HUDEP-2 (cell line): ENCODE results near the gene GPR75.

ENCODE experiments used
- DNase-seq, 76 experiments: peaks; one replicate each; lab custom pipeline; 2025; ENCODE audit not compliant: unreplicated experiment in 76 of 76; lab: John Stamatoyannopoulos, UW

Gene GPR75

GRCh38 chr2:53859206-53860181 is at the start of gene GPR75:
TSS of gene GPR75 (minus strand) at chr2:53859967. CDS start at chr2:53854756, 5,211 bp downstream.
- DNase-seq, result no peak

GRCh38 chr2:53907582-53907981 is 47.8 kb upstream of the GPR75 start:
- DNase-seq, result no peak

GRCh38 chr2:53905396-53905795 is 45.6 kb upstream of the GPR75 start:
- DNase-seq, result no peak

- DNase-seq, result no peak
These were observed 43.2 kb upstream of the GPR75 start for GRCh38 chr2:53903011-53903410.

DNA sequence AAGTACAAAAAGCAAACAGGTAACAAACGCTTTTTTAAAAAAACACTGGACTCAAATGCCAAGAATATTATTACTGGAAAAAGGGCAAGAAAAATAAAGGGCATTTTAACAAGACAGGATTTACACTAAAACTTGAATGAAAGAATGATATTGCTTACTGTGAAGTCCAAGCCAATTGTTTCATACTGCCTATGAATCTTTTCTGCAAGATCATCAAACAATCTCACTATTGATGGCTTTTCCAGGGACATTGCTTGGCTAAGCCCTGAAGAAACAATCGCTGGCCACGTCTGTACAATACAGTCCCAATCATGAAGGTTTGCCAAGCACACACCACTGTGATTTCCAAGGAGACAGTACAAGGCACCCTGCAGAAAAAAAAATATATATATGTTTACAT is 41.4 kb upstream of the GPR75 start:
- DNase-seq, result no peak

DNA sequence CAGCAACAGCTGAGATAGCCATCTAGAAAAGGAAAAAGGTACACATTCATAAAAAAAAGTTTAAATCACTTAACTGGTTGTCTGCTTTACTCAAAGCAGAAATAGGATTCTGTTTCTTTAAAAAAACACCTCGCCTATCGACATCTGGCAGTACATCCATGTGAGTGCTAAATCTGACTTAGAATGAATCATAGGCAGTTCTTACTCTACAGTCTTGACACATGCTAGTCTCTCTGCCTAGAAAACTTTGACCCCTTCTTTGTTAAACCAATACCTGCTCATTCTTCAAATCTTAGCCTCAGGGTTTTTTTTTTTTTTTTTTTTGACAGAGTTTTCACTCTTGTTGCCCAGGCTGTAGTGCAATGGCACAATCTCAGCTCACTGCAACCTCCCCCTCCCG is 37.1 kb upstream of the GPR75 start:
- no peak for DNase-seq

- DNase-seq, result no peak
These were observed 26.9 kb upstream of the GPR75 start for GRCh38 chr2:53886406-53887280.

DNA sequence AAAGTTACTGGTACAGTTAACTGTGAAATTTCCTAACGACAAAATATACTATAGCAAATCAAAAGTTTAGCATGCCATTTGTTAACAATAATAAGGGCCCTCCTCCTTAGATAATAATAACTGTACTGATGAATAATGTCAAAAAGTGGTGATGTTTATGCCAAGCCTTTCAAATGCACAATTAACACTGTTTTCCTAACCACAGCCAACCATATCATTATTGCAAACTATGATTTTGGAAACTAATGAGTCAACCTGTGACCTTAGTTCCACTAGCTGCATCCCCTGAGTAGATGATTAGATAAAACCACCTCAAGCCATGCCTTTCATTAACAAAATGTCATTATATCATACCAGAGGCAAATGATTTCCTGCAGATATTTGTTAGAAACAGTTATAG is 25.1 kb upstream of the GPR75 start:
- no peak for DNase-seq

DNA sequence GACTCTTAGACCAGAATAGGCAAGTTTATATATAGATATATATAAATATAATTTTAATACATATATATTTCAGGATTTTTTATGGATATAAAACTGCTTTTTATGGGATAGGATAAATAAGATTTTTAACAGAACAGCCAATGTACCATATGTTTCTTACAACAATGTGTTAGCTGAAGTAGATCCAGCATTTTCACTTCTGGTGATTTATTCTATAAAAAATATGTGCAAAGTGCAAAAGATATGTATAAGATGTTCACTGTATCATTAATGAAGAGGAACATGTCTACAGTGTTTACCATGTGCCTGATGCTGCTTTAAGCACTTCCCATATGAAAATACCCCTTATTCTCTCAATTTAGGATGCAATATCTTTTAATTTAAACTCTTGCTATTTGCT is 22.2 kb upstream of the GPR75 start:
- no peak for DNase-seq

- DNase-seq, result no peak
These were observed 21.6 kb upstream of the GPR75 start for GRCh38 chr2:53881360-53881759.

GRCh38 chr2:53880756-53881155 is 21.0 kb upstream of the GPR75 start:
- no peak for DNase-seq

DNA sequence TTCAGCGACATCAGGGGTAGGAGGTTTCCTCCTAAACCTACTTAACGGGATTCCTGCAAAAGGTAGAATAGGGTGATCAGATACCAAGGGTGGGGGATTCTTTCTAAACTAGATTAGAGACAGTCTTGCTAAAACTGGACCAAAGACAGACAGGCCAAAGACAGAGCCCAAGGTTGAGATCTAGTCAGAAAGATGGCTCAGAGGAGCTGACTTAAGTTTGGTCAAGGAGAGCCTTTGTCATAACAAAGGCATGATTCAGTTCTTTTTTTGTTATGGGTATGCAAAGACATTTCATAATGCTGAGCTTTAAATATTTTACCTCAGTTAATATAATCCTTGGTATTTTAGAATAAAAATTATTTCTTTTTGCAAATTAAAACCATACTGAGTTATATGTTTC is 17.8 kb upstream of the GPR75 start:
- DNase-seq, result no peak

DNA sequence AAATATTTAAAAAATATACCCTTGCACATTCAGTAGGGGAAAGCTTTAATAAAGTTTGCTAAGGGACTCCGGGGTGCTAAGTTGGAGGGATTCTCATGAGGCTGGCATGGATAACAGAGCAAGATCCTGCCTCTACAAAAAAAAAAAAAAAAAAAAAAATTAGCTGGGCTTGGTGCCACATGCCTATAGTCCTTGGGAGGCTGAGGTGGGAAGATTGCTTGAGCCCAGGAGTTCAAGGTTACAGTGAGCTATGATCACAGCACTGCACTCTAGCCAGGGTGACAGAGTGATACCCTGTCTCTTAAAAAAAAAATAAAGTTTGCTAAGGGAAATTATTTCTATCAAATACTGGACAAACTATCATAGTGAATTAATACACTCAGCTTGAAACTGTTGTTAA is 17.3 kb upstream of the GPR75 start:
- no peak for DNase-seq

GRCh38 chr2:53874401-53874950 is 14.7 kb upstream of the GPR75 start:
- DNase-seq, result no peak

GRCh38 chr2:53867773-53868172 is 8.0 kb upstream of the GPR75 start:
- no peak for DNase-seq

DNA sequence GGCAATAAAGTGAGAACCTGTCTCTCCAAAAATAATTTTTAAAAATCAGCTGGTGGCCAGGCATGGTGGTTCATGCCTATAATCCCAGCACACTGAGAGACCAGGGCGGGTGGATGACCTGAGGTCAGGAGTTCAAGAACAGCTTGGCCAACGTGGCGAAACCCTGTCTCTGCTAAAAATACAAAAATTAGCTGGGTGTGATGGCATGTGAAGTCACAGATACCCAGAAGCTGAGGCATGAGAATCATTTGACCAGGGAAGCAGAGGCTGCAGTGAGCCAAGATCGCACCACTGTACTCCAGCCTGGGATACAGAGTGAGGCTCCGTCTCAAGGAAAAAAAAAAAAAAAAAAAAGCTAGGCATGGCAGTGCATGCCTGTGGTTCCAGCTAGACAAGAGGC is 7.4 kb upstream of the GPR75 start:
- DNase-seq, result no peak

DNA sequence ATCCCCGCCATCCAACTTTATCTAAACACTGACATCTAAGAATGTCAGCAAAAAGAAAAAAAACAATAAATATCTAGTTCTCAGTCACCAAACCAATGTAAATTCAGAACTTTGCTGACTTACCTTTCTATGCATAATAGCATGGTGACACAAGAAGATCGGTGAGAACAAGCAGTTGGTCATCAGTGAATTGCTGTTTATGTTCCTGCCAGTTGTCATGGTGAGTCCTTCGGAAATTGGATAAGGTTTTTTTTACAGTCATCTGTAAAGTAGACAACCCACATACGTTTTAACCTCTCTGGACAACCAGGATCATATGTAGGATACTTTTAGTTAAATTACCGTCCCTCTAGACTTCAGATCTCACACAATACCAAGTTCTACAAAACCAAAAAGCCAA is 6.2 kb upstream of the GPR75 start:
- DNase-seq, result no peak

DNA sequence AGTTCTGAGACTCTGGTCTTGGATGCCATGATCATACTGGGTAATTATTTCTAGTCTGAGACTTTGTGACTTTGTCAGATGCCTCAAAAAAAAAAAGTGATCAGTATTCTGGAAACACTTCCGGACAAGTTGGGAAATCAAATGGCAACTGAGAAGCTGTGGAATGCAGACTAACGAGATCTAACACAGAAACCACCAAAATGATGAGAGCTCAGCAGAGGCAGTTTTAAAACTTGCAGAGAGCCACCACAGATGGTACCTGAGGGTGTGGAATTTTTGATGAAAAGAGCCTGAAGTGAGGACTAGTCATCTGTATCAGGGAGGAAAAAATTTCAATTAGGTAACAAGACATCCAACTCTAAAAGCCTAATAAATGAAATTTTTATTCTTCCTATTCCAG is 5.5 kb upstream of the GPR75 start:
- DNase-seq, result no peak

DNA sequence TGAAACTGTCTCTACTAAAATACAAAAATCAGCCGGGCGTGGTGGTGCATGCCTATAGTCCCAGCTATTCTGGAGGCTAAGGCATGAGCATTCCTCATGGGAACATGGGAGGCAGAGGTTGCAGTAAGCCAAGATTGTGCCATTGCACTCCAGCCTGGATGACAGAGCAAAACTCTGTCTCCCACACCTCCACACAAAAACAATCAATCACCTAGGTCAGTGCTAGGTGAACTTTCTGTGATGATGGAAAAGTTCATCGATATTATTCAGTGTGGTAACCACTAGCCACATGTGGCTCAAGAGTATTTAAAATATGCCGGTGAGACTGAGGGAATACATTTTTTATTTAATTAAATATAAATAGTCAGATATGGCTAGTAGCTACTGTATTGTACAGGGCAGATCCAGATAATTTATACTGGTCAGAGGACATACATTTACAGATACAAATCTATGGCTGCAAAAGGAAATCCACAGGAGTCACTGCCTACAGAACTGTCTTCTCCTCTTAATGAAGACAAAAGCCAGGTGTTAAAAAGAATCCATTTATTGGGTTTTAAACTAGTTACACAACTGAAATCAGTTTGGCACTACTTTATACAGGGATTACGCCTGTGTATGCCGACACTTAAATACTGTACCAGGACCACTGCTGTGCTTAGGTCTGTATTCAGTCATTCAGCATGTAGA is 3.9 kb upstream of the GPR75 start:
- no peak for DNase-seq

GRCh38 chr2:53861824-53862223 is 2.1 kb upstream of the GPR75 start:
- DNase-seq, result no peak

DNA sequence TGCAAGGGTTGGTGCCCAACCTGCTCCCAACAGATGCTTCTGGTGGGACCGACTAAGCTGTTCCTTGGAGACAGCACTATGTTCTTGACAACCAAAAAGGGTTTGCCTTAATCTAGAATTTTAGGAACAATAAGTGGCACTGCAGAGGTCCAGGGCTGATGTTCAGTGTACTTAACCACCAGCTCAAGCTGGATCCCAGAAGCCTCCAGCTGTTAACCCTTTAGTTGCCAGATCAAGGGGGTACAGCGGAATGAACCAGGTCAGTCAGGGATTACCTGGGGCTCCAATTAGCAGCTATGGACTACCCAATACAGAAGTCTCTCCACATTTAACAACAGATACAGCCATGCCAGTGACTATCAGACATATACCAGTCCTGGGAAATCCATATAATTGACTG is 3.5 kb downstream of the GPR75 start:
- DNase-seq, result no peak
